Tibial nerve (tissue), 4 donors: ENCODE results near the gene SLC25A52. TPM values are rescaled to one million over a fixed set of nuclear protein-coding genes. Genes with fewer than 3 reads are reported as not detected.

Source experiments
- DNase-seq, 2 donors: peaks; one replicate each; pipeline ENCODE4 v3.0.0-alpha.2; 2019; ENCODE audit warnings: low spot score in 2 of 2
- H3K27ac ChIP-seq, 4 donors: fragments of 200-600 bp; sonication (generic) in 3 of 4; one replicate each; pipeline ENCODE4 v1.5.1; 2017 to 2019; ENCODE audit warnings: mild to moderate bottlenecking in 1 of 4
- H3K27me3 ChIP-seq, 2 donors: fragments of 200-600 bp; sonication (generic) in 1 of 2; one replicate each; pipeline versions ENCODE4 v1.5.1 to v1.6.0; 2017 to 2019
- H3K36me3 ChIP-seq, 3 donors: fragments of 200-600 bp; sonication (generic); one replicate each; pipeline ENCODE4 v1.5.1; 2018 to 2019
- H3K4me1 ChIP-seq, 4 donors: fragments of 200-600 bp; sonication (generic) in 3 of 4; one replicate each; pipeline ENCODE4 v1.5.1; 2017 to 2019
- H3K4me3 ChIP-seq, 4 donors: fragments of 200-600 bp; sonication (generic) in 3 of 4; one replicate each; pipeline ENCODE4 v1.5.1; 2017 to 2019; ENCODE audit warnings: mild to moderate bottlenecking in 1 of 4, moderate library complexity in 1 of 4
- H3K9me3 ChIP-seq, 4 donors: fragments of 200-600 bp; sonication (generic) in 3 of 4; one replicate each; pipeline ENCODE4 v1.5.1; 2017 to 2019
- CTCF ChIP-seq, 5 experiments: fragments of 200-600 bp in 3 of 5; fragments of 450-650 bp in 2 of 5; sonication (generic) in 3 of 5; IDR thresholded peaks; one replicate each; pipeline ENCODE4 v1.5.1; 2016 to 2019; ENCODE audit warnings: antibody characterized with exemption in 5 of 5, mild to moderate bottlenecking in 3 of 5, moderate library complexity in 2 of 5
- EP300 ChIP-seq, 2 donors: sonication (generic); formaldehyde crosslinking; IDR thresholded peaks; one replicate each; pipeline ENCODE4 v1.6.1; 2017; ENCODE audit warnings: antibody characterized with exemption in 2 of 2, mild to moderate bottlenecking in 1 of 2
- POLR2A ChIP-seq, 2 donors: fragments of 450-650 bp; IDR thresholded peaks; one replicate each; pipeline ENCODE4 v1.6.1; 2017; ENCODE audit warnings: antibody characterized with exemption in 2 of 2, mild to moderate bottlenecking in 2 of 2, moderate library complexity in 2 of 2
- WGBS, 2 donors: methylation state at CpG; one replicate each; pipeline ENCODE4 v1.1.5; 2018; 5-methylcytosine and 5-hydroxymethylcytosine counted together
- total RNA-seq, 4 donors: library from RNA; depleted of rRNA; stranded (reverse); fragments of >200 nt; gene quantifications; one replicate each; pipeline ENCODE4 v1.1.0, GENCODE V29; 2016

Gene SLC25A52
- total RNA-seq, 4 donors from 2014 or later, result not detected

GRCh38 chr18:31793531-31793930 is 32.9 kb upstream of the SLC25A52 start:
- no peak overlapping the region for H3K27ac ChIP-seq
- H3K27me3 ChIP-seq, result no peaks in the 10 kb centered on the region
- no peaks in the 10 kb centered on the region for H3K36me3 ChIP-seq
- TF ChIP-seq EP300 (IDR thresholded peaks at IDR 0.05) (no peak), POLR2A (IDR thresholded peaks at IDR 0.05) (no peak), CTCF (IDR thresholded peaks at IDR 0.05) (no peak)
- DNase-seq, result no peak
- H3K9me3 ChIP-seq, result no peaks in the 10 kb centered on the region
- no peaks in the 10 kb centered on the region for H3K4me1 ChIP-seq
- H3K4me3 ChIP-seq, result no peak overlapping the region

GRCh38 chr18:31792580-31792911 is 31.9 kb upstream of the SLC25A52 start:
- WGBS, 2 donors, result 91 to 92% methylated on average over 2 of the region's 2 CpGs
- Histone ChIP-seq H3K27me3 (no peaks in the 10 kb centered on the region), H3K27ac (no peak overlapping the region), H3K4me3 (no peak overlapping the region), H3K36me3 (no peaks in the 10 kb centered on the region), H3K9me3 (no peaks in the 10 kb centered on the region), H3K4me1 (no peaks in the 10 kb centered on the region)
- DNase-seq, result no peak
- TF ChIP-seq POLR2A (IDR thresholded peaks at IDR 0.05) (no peak), CTCF (IDR thresholded peaks at IDR 0.05) (no peak), EP300 (IDR thresholded peaks at IDR 0.05) (no peak)

- TF ChIP-seq POLR2A (IDR thresholded peaks at IDR 0.05) (no peak), CTCF (IDR thresholded peaks at IDR 0.05) (no peak), EP300 (IDR thresholded peaks at IDR 0.05) (no peak)
- H3K36me3 ChIP-seq, result no peaks in the 10 kb centered on the region
Measured at GRCh38 chr18:31791817-31792579, 31.3 kb upstream of the SLC25A52 start.

GRCh38 chr18:31789409-31789808 is 28.7 kb upstream of the SLC25A52 start:
- H3K27me3 ChIP-seq, result no peaks in the 10 kb centered on the region
- H3K27ac ChIP-seq, result no peak overlapping the region
- no peak for DNase-seq

More at GRCh38 chr18:31791817-31792579, 31.3 kb upstream of the SLC25A52 start:
- WGBS, 2 donors, result 79 to 83% methylated on average over 6 of the region's 6 CpGs
- H3K4me1 ChIP-seq, result no peaks in the 10 kb centered on the region
- DNase-seq, result no peak
- H3K27me3 ChIP-seq, result no peaks in the 10 kb centered on the region
- H3K27ac ChIP-seq, result no peak overlapping the region
- no peak overlapping the region for H3K4me3 ChIP-seq
- H3K9me3 ChIP-seq, result no peaks in the 10 kb centered on the region

More at GRCh38 chr18:31789409-31789808, 28.7 kb upstream of the SLC25A52 start:
- no peak for TF ChIP-seq CTCF (IDR thresholded peaks at IDR 0.05)
- TF ChIP-seq POLR2A (IDR thresholded peaks at IDR 0.05), result no peak
- no peak for TF ChIP-seq EP300 (IDR thresholded peaks at IDR 0.05)
- 72% methylated on average over 10 of the region's 10 CpGs for WGBS, 2 donors
- Histone ChIP-seq H3K36me3 (no peaks in the 10 kb centered on the region), H3K9me3 (no peaks in the 10 kb centered on the region), H3K4me1 (no peaks in the 10 kb centered on the region), H3K4me3 (no peak overlapping the region)
